Liver (tissue), 9 donors: Measurements from ENCODE around the gene AFTPH. TPM values are rescaled to one million over a fixed set of nuclear protein-coding genes. Genes with fewer than 3 reads are reported as not detected.

ENCODE experiments used
- DNase-seq: peaks from one replicate; pipeline ENCODE4 v3.0.0-alpha.2; 2017; ENCODE audit warnings: low spot score
- H3K27ac ChIP-seq, 2 donors: one replicate each; pipeline ENCODE4 v1.7.0; 2013; ENCODE audit warnings: inconsistent platforms in 2 of 2, low read length in 2 of 2, control low read depth in 1 of 2, low read depth in 1 of 2, mild to moderate bottlenecking in 1 of 2
- H3K27me3 ChIP-seq, 4 donors: one replicate each; pipeline versions ENCODE4 v1.6.1 to v1.7.0; 2013; ENCODE audit warnings: low read length in 3 of 4, inconsistent platforms in 1 of 4, mild to moderate bottlenecking in 1 of 4, moderate library complexity in 1 of 4; ENCODE audit not compliant: control insufficient read depth in 4 of 4, insufficient read depth in 4 of 4
- H3K36me3 ChIP-seq, 4 donors: one replicate each; pipeline versions ENCODE4 v1.6.1 to v1.7.0; 2013; ENCODE audit warnings: low read length in 3 of 4, mild to moderate bottlenecking in 3 of 4, low read depth in 1 of 4, moderate library complexity in 1 of 4; ENCODE audit not compliant: control insufficient read depth in 4 of 4, insufficient read depth in 3 of 4
- H3K4me1 ChIP-seq, 4 donors: one replicate each; pipeline versions ENCODE4 v1.6.1 to v1.7.0; 2013; ENCODE audit warnings: low read length in 3 of 4, mild to moderate bottlenecking in 3 of 4, moderate library complexity in 1 of 4; ENCODE audit not compliant: control insufficient read depth in 4 of 4, insufficient read depth in 4 of 4
- H3K4me3 ChIP-seq, 3 donors: one replicate each; pipeline versions ENCODE4 v1.6.1 to v1.7.0; 2013; ENCODE audit warnings: low read length in 3 of 3, control low read depth in 1 of 3, low read depth in 1 of 3, mild to moderate bottlenecking in 1 of 3
- H3K9ac ChIP-seq, 2 donors: one replicate each; pipeline ENCODE4 v1.7.0; 2013; ENCODE audit warnings: low read length in 2 of 2, mild to moderate bottlenecking in 2 of 2, moderate library complexity in 2 of 2, control low read depth in 1 of 2, low read depth in 1 of 2
- H3K9me3 ChIP-seq, 4 donors: one replicate each; pipeline versions ENCODE4 v1.6.1 to v1.7.0; 2013; ENCODE audit warnings: low read length in 3 of 4; ENCODE audit not compliant: control insufficient read depth in 4 of 4
- ATF3 ChIP-seq: IDR thresholded peaks from 2 replicates; pipeline ENCODE4 v1.6.1; 2016; ENCODE audit warnings: antibody characterized with exemption
- CTCF ChIP-seq: fragments of 150-350 bp; IDR thresholded peaks from 2 replicates; pipeline ENCODE4 v1.5.1; 2017; ENCODE audit warnings: improper control_type of control experiment, low read depth, low read length; ENCODE audit not compliant: missing input control
- EGR1 ChIP-seq, 2 donors: IDR thresholded peaks; 2 replicates each; pipeline ENCODE4 v1.6.1; 2016 to 2018; ENCODE audit warnings: antibody characterized with exemption in 2 of 2, low read depth in 2 of 2
- FOXA1 ChIP-seq: IDR thresholded peaks from 2 replicates; pipeline ENCODE4 v1.6.1; 2016; ENCODE audit warnings: antibody characterized with exemption
- FOXA2 ChIP-seq: IDR thresholded peaks from 2 replicates; pipeline ENCODE4 v1.6.1; 2016; ENCODE audit warnings: antibody characterized with exemption
- GABPA ChIP-seq, 2 donors: IDR thresholded peaks in 1 of 2; conservative IDR thresholded peaks in 1 of 2; 2 replicates each; pipeline ENCODE4 v1.6.1; 2016; ENCODE audit warnings: antibody characterized with exemption in 2 of 2, mild to moderate bottlenecking in 1 of 2, moderate library complexity in 1 of 2
- HNF4A ChIP-seq, 2 donors: conservative IDR thresholded peaks; 2 replicates each; pipeline ENCODE4 v1.6.1; 2016; ENCODE audit warnings: antibody characterized with exemption in 2 of 2, mild to moderate bottlenecking in 2 of 2
- HNF4G ChIP-seq: IDR thresholded peaks from 2 replicates; pipeline ENCODE4 v1.6.1; 2016; ENCODE audit warnings: antibody characterized with exemption
- JUND ChIP-seq, 2 donors: IDR thresholded peaks; 2 replicates each; pipeline ENCODE4 v1.6.1; 2016; ENCODE audit warnings: antibody characterized with exemption in 2 of 2
- MAX ChIP-seq: IDR thresholded peaks from 2 replicates; pipeline ENCODE4 v1.6.1; 2016; ENCODE audit warnings: antibody characterized with exemption
- NR2F2 ChIP-seq: IDR thresholded peaks from 2 replicates; pipeline ENCODE4 v1.6.1; 2016; ENCODE audit warnings: antibody characterized with exemption
- REST ChIP-seq: IDR thresholded peaks from 2 replicates; pipeline ENCODE4 v1.6.1; 2016; ENCODE audit warnings: antibody characterized with exemption, mild to moderate bottlenecking
- RXRA ChIP-seq, 2 donors: IDR thresholded peaks; 2 replicates each; pipeline ENCODE4 v1.6.1; 2017 to 2018; ENCODE audit warnings: antibody characterized with exemption in 2 of 2, mild to moderate bottlenecking in 1 of 2
- SP1 ChIP-seq: IDR thresholded peaks from 2 replicates; pipeline ENCODE4 v1.6.1; 2018; ENCODE audit warnings: antibody characterized with exemption, mild to moderate bottlenecking
- TAF1 ChIP-seq: conservative IDR thresholded peaks from 2 replicates; pipeline ENCODE4 v1.6.1; 2016; ENCODE audit warnings: antibody characterized with exemption, mild to moderate bottlenecking
- YY1 ChIP-seq: IDR thresholded peaks from 2 replicates; pipeline ENCODE4 v1.6.1; 2016; ENCODE audit warnings: antibody characterized with exemption, mild to moderate bottlenecking
- ZBTB33 ChIP-seq: IDR thresholded peaks from 2 replicates; pipeline ENCODE4 v1.6.1; 2016; ENCODE audit warnings: antibody characterized with exemption
- WGBS: extraction: QIAGEN DNeasy Blood & Tissue Kit; methylation state at CpG from one replicate; pipeline ENCODE4 v1.1.7; 2013; 5-methylcytosine and 5-hydroxymethylcytosine counted together
- polyA plus RNA-seq, 2 donors: library from polyadenylated mRNA; stranded (reverse) in 1 of 2; unstranded in 1 of 2; fragments of 200-250 nt in 1 of 2; fragments of >200 nt in 1 of 2; fragmentation: Nextera tagmentation in 1 of 2; extraction: Ambion mirVana in 1 of 2; gene quantifications; one replicate each; pipeline versions ENCODE4 v1.2.1 to v1.2.3, GENCODE V29; 2013 to 2015
- total RNA-seq, 2 donors: library from RNA; depleted of rRNA; stranded (reverse); fragments of >200 nt; gene quantifications; one replicate each; pipeline ENCODE4 v1.2.3, GENCODE V29; 2014
- donor health status: healthy.
- donor health status: healthy.
- donor health status: healthy.
- donor health status: healthy.
- donor health status: healthy.

The AFTPH gene
- total and polyA plus RNA-seq, 4 donors = 10.5 to 27.9 (median 20.6) TPM

GRCh38 chr2:64626963-64627760 lies 103.0 kb downstream of the AFTPH start:
- 90% methylated on average over 27 of the region's 27 CpGs for WGBS
- Histone ChIP-seq H3K9me3 (no peaks in the 10 kb centered on the region), H3K27me3 (no peaks in the 10 kb centered on the region), H3K27ac (no peak overlapping the region), H3K4me3 (no peak overlapping the region), H3K36me3 (peaks cover 0 to 6% (median 1%) of the 10 kb centered on the region in 4 donors), H3K4me1 (peaks cover 2 to 12% (median 8%) of the 10 kb centered on the region in 4 donors), H3K9ac (no peak overlapping the region)
- peak; percentile 30 for DNase-seq
- TF ChIP-seq SP1 = no peak
- no peak for TF ChIP-seq CTCF
- no peak for TF ChIP-seq MAX
- TF ChIP-seq NR2F2 = no peak
- TF ChIP-seq FOXA1 = no peak
- no peak for TF ChIP-seq ATF3
- TF ChIP-seq REST = no peak
- TF ChIP-seq ZBTB33 = no peak
- no peak for TF ChIP-seq TAF1
- TF ChIP-seq HNF4A (conservative IDR thresholded peaks at IDR 0.05) = no peak
- no peak for TF ChIP-seq YY1
- no peak for TF ChIP-seq GABPA (IDR thresholded peaks at IDR 0.05 in 1 of 2, conservative IDR thresholded peaks at IDR 0.05 in 1 of 2)
- no peak for TF ChIP-seq EGR1 (IDR thresholded peaks at IDR 0.05; ENCODE audit: low read depth in 2 of 2)
- TF ChIP-seq JUND (IDR thresholded peaks at IDR 0.05) = no peak
- no peak for TF ChIP-seq HNF4G
- TF ChIP-seq FOXA2 = no peak
- TF ChIP-seq RXRA (IDR thresholded peaks at IDR 0.05) = no peak
